HG02678 (cell line): ENCODE measurements around the gene MNAT1.
A peak's percentile ranks its signal among the peaks of the same experiment; 100 is the strongest.
"Not testable (repeated sequence)": the region's sequence is repeated elsewhere in the genome, so short reads cannot be mapped to it uniquely, and the experiment has no call there.

Source experiments
- ATAC-seq: cut with Tn5 transposase; IDR thresholded peaks from one replicate; pipeline ENCODE4 v1.9.1; 2021; ENCODE audit warnings: mild to moderate bottlenecking, moderate library complexity; ENCODE audit not compliant: unreplicated experiment

Gene MNAT1

GRCh38 chr14:60800409-60800808, 65.8 kb downstream of the MNAT1 start:
- ATAC-seq, result no peak

DNA sequence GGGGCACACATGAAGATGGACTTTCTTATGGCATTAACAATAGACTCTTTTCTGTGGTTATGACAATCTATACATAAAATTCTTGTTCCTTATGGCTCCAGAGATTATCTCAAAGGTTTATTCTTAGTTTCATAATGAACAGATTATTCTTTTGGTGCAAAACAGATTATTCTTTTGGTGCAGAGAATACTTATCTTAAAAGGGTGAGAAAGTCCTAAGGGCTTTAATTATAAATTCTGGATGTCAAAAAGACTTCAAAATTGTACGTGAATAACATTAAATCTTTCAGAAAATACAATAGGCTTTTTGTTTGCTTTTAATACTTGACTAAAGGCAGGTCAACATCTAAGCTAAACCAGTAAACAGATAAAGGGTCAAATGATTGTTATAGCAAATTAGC, 69.3 kb downstream of the MNAT1 start:
- no peak for ATAC-seq

DNA sequence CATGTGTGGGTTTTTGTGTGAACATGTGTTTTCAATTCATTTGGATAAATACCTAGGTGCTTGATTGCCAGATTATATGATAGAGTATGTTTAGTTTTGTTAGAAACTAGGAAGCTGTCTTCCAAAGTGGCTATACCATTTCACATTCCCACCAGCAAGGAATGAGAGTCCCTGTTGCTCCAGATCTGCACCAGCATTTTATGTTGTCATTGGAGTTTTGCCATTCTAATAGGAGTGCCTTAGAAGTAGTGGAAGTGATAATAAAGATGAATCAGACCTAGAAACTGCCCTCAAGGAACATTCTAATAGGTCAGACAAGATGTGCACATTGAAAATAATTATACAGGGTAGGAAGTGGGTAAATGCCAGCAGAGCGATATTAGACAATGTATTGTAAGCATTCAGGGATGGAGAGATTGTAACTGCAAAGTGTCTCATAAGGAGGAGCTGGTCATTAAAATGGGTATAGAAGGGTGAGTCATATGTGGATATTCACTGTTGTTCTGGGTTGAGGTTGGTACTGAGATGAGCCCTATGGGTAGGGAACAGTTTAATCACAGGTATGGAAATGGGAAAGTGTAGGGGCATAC, 71.4 kb downstream of the MNAT1 start:
- ATAC-seq, result no peak

DNA sequence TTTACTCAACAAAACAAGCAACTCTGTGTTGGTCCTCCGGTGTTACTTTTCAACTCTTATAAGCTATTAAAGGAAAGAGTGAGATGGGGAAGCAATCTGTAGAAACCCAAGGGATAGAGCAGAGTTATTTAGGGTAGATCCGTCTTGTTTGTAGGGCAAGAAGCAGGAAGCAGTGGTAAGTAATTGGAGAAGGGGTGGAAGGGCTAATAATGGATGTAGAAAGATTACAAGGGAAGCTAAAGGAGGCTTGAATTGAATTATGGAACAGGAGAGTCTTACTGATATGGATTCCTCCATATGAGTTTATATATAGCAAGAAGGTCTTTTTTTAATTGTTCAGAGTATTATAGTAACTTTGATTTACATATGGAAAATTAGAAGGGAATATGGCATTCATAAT, 72.7 kb downstream of the MNAT1 start:
- ATAC-seq, result no peak

DNA sequence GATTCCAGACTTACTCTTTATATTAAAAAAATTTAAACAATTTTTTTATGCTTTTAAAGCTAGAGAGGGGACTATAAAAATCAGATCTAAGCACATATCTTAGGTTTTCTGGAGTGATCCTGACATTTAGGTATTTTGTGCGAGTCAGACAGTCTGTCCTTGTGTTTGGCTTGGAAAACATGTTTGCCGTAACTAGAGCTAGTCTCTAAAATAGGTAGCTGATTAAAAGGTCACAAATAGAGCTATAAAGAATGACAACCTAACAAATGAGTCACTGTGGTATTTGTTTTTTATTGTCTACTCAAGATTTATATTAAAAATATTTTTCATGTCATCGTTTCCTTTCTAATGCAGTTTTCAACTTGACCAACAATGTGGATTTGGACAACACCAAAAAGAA, 73.4 kb downstream of the MNAT1 start:
- ATAC-seq, result no peak

- ATAC-seq, result no peak
Observed at GRCh38 chr14:60812987-60813386, 78.4 kb downstream of the MNAT1 start.

DNA sequence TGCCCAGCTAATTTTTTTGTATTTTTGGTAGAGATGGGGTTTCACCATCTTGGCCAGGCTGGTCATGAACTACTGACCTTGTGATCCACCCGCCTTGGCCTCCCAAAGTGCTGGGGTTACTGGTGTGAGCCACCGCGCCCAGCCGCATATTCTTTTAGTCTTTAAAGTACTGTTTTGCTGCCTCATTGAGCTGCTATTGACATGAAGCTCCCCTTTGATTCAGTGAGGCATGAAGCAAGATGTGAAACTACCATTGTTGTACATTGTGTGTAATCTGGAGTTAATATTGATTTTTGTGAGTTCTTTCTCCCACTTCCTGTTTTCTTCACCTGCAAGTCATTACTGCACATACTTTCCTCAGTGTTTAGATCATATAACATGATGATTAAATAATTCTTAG, 80.8 kb downstream of the MNAT1 start:
- ATAC-seq, result peak; percentile 94

- no peak for ATAC-seq
Observed at GRCh38 chr14:60817113-60817512, 82.6 kb downstream of the MNAT1 start.

GRCh38 chr14:60819575-60819974, 85.0 kb downstream of the MNAT1 start:
- ATAC-seq, result no peak

DNA sequence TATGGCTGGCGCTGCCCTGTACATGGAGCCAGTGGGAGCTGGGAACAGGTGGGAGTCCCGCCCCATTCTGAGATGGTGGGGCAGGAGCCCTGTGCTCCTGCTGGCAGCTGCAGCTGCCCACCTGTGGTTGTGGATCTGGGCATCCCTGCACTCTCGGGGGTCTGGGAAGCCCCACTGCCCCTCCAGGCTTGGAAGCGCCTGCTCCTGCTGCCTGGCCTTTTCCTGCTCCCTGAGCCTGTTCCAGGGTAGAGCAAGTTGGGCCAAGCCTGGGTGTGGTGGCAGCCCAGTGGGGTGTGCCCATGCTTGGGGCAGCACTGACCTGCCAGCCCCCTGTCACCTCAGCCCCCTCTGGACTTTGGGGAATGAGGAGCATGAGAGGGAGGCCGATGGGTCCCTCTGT, 104.0 kb downstream of the MNAT1 start:
- no peak for ATAC-seq

DNA sequence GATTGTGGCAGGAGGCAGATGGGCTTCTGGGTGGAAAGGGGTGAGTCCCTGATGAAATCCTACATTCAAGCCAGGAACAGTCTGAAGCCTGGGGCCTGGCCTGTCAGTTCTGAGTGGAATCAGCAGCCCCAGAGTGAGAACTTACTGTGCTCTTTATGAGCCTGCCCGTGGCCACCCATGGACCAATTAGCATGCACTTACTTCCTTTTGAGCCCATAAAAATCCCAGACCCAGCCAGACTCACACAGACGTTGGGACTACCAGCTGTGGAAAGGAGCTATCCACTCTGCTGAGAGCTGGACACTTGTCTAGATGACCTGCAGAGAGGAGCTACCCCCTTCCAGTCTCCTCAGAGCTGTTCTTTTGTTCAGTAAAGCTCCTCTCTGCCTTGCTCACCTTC, 104.5 kb downstream of the MNAT1 start:
- no peak for ATAC-seq

- no peak for ATAC-seq
Observed at GRCh38 chr14:60839657-60840056, 105.1 kb downstream of the MNAT1 start.

- no peak for ATAC-seq
Observed at GRCh38 chr14:60840313-60840712, 105.8 kb downstream of the MNAT1 start.

DNA sequence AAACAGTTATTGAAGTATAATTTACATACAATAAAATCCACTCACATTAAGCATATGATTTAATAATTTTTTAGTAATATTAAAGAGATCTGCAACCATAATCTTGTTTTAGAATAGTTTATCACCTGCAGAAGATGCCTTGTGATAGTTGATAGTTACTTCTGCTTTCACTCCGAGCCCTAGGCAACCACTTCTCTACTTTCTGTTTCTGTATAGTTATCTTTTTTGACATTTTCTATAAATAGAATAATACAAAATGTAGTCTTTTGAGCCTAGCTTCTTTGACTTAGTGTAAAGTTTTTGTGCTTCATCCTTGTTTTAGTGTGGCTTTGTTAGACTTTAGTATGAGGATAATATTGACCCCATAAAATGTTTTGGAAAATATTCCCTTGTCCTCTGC, 111.0 kb downstream of the MNAT1 start:
- peak; percentile 95 for ATAC-seq

- no peak for ATAC-seq
Observed at GRCh38 chr14:60848066-60848465, 113.5 kb downstream of the MNAT1 start.

DNA sequence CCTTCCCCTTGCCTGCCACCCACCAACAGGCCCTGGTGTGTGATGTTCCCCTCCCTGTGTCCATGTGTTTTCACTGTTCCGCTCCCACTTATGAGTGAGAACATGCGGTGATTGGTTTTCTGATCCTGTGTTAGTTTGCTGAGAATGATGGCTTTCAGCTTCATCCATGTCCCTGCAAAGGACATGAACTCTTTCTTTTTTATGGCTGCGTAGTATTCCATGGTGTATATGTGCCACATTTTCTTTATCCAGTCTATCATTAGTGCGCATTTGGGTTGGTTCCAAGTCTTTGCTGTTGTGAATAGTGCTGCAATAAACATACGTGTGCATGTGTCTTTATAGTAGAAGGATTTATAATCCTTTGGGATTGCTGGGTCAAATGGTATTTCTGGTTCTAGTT, 117.1 kb downstream of the MNAT1 start:
- ATAC-seq, result not testable (repeated sequence)

GRCh38 chr14:60856111-60856510, 121.5 kb downstream of the MNAT1 start:
- ATAC-seq, result no peak

DNA sequence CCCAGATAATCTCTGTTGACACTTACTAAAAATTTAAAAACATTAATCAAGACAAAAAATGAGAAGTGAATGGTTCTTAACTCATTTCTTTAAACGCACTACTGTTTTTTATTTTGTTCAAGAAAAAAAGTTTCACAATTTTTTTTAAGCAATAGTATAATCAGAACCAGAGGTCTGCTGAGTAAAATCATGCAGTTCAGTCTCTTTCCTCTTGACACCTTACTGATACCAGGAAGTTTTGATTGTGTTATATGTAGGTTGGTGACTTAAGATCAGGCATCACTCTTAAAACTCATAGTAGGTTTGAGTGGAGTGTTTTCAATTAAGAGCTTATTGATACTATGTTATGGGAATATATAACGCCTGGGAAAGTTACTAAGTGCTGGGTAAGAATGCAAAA, 125.0 kb downstream of the MNAT1 start:
- no peak for ATAC-seq

DNA sequence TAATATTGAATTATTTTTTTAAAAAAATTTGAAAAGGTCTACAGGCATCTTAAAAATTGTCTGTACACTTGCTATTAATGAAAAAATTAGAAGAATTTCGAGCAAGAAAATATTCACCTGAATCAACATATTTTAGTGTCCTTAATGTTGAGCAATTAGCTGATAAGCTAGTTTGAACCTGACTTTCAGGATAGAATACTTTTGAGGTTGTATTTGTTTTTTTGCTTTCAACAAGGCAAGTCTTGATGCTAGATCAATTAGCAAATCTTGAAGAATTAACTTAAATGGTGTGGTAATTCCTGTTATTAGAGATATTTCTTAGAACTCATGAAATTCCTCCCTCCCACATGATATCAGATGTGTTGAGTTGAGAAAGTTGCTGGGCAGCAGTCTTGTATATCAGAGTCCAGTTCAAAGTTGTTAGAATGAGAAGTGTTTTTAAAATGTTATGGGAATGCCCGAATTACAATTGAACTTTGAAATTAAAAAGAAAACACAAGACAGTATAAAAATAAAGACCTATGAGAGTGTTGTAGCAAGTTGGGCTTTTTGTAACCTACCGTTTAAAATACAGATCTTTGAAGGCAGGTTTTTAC, 127.1 kb downstream of the MNAT1 start:
- no peak for ATAC-seq

- ATAC-seq, result no peak
Observed at GRCh38 chr14:60862283-60862682, 127.7 kb downstream of the MNAT1 start.

DNA sequence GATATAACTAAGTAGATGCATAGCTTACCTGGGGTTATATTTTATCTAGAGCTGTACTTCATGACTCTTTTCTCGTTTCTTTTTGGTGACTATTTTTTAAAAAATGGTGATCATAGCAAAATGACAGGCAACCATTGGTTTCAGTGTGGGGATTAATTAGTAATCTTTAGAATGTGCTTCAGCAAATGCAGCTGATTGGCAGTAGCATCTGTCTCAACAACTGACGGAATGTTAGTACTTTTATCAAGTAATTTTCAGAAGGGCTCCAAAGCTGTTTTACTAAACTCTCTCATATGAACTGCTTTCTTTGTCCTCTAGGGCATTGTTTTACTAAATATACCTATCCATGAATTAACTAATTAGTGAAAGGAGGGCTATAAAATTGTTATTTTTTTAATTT, 128.7 kb downstream of the MNAT1 start:
- ATAC-seq, result no peak

GRCh38 chr14:60865378-60866127, 131.0 kb downstream of the MNAT1 start:
- no peak for ATAC-seq
